ENCODE results near the gene EGR1. TPM values are rescaled to one million over a fixed set of nuclear protein-coding genes. Genes with fewer than 3 reads are reported as not detected.
"Not testable (repeated sequence)": the region's sequence is repeated elsewhere in the genome, so short reads cannot be mapped to it uniquely, and the experiment has no call there.

EGR1 gene
- total RNA-seq, 1 donor from 2014 or later = 41.6 TPM

- not testable (repeated sequence) for DNase-seq (ENCODE audit: low spot score)
Measured at GRCh38 chr5:138507485-138507884, 42.2 kb downstream of the EGR1 start.

DNA sequence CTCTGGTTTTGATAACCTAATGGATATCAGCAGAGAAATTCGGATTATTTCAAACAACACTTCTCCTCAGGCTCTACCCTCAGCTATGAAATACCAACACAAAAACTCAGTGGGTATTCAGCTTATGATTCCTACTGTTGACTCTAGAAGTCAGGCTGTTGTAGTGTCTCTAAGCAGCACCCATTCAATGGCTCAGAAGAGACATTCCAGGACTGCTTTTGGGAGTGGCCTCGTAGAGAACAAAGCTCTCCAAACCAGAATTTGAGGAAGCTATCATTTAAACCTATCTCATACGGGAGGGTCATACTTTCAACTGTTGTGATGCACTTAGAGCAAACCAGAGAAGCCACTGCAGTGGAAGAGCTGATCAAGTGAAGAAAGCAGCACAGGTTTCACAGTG lies 43.7 kb downstream of the EGR1 start:
- no peak for DNase-seq (ENCODE audit: low spot score)

DNA sequence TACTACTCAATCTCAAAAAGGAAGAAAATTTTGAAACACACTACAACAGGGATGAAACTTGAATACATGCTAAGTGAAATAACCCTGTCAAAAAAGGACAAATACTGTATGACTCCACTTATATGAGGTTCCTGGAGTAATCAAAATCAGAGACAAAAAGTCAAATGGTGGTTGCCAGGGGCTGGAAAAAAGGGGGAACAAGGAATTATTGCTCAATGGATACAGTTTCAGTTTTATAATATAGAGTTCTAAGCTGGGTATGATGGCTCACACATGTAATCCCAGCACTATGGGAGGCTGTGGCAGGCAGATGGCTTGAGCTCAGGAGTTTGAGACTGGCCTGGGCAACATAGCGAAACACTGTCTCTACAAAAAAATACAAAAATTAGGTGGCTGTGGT lies 48.7 kb downstream of the EGR1 start:
- DNase-seq (ENCODE audit: low spot score) = no peak

DNA sequence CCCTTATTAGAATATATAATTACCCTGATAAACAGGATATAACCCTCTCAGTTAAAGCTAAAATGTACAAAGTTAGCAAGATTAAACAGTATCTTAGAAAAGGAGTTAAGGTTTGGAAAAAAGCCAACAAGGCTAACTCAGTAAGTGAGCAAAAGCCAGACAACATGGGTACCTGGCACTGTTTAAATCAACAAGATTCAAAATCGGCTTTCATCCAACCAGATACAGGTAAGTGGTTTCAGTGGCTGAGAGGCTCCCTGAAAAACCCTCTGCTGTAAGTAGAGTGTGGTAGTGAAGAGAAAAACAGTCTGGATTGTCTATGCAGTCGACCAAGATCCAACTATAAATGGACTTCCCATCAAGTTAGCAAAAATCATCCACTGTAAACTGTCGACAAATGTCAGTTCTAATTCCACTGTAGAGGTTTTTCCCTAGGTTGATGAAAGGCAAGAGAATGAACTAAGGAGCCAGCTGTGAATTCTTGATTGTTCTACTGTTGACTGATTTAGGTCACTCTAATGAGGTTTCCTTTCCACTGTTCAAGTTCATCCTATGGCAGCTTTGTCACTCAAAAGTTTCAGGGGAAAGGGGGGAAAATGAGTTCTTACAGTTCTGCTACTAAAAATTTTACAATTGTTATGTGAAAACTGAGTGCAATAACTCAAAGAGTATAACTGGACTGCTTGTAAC lies 50.4 kb downstream of the EGR1 start:
- no peak for DNase-seq (ENCODE audit: low spot score)

DNA sequence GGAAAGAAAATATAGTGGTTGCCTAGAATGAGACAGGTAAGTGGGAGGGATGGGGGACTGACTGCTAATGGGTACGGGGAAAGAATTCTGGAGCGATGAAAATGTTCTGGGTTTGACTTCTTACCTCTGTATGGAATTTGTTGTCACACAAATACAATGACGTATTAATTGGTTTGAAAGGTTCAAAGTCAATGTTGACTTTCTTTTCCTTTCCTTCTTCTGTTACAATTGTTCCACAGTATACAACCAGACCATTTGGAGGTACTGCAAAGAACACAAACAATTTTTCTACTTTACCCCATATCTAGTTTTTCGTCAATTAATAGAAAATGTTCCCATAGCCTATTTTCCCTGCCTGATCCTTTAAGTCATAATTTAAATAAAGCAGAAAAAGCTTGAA lies 52.2 kb downstream of the EGR1 start:
- DNase-seq (ENCODE audit: low spot score) = no peak

Other genes starting within 250 kb of the EGR1 start
- gene GFRA3, start 190.9 kb upstream of the EGR1 start, total RNA-seq = 0.60 TPM
- gene CDC25C, start 133.7 kb upstream of the EGR1 start, total RNA-seq = not detected
- gene FAM53C, start 127.2 kb upstream of the EGR1 start, total RNA-seq = 15.6 TPM
- gene KDM3B, start 112.8 kb upstream of the EGR1 start, total RNA-seq = 79.8 TPM
- gene REEP2, start 26.4 kb upstream of the EGR1 start, total RNA-seq = 7.0 TPM
- gene ETF1, start 77.8 kb downstream of the EGR1 start, total RNA-seq = 112 TPM
- 289 TPM for gene HSPA9, start 109.9 kb downstream of the EGR1 start, total RNA-seq

Measured in ureter (tissue), 1 donor.